Sigmoid colon (tissue), 4 donors: ENCODE results near the gene DIAPH1.

Source experiments
- EP300 ChIP-seq, 4 donors: sonication (generic); formaldehyde crosslinking; IDR thresholded peaks; one replicate each; pipeline ENCODE4 v1.6.1; 2017; ENCODE audit warnings: antibody characterized with exemption in 4 of 4
- POLR2A ChIP-seq, 2 donors: fragments of 450-650 bp; IDR thresholded peaks; one replicate each; pipeline ENCODE4 v1.6.1; 2016; ENCODE audit warnings: antibody characterized with exemption in 2 of 2, mild to moderate bottlenecking in 2 of 2, moderate library complexity in 2 of 2
- TF ChIP-seq, protein P1 (sequence below), 4 experiments: fragments of 450-650 bp in 3 of 4; fragments of 200-600 bp in 1 of 4; IDR thresholded peaks; one replicate each; pipeline ENCODE4 v1.5.1; 2016 to 2019; ENCODE audit warnings: antibody characterized with exemption in 4 of 4, mild to moderate bottlenecking in 3 of 4, moderate library complexity in 2 of 4

DNA sequence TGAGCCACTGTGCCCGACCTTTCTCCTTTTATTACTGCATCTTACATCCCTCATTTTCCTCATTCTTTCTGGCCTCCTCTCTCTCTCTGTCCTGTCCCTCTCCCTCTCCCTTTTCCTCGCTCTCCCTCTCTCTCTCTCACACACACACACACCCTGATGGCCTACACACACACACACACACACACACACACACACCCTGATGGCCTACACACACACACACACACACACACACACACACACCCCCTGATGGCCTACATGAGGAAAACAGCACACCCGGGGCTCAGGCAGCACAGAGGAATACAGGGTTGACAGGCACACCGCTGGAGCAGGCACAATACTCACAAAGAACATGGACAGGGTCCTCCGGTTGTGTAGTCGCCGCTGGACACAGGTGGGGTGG, 36.2 kb upstream of the DIAPH1 start:
- TF ChIP-seq, protein P1, sequence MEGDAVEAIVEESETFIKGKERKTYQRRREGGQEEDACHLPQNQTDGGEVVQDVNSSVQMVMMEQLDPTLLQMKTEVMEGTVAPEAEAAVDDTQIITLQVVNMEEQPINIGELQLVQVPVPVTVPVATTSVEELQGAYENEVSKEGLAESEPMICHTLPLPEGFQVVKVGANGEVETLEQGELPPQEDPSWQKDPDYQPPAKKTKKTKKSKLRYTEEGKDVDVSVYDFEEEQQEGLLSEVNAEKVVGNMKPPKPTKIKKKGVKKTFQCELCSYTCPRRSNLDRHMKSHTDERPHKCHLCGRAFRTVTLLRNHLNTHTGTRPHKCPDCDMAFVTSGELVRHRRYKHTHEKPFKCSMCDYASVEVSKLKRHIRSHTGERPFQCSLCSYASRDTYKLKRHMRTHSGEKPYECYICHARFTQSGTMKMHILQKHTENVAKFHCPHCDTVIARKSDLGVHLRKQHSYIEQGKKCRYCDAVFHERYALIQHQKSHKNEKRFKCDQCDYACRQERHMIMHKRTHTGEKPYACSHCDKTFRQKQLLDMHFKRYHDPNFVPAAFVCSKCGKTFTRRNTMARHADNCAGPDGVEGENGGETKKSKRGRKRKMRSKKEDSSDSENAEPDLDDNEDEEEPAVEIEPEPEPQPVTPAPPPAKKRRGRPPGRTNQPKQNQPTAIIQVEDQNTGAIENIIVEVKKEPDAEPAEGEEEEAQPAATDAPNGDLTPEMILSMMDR (IDR thresholded peaks at IDR 0.05) = no peak
- TF ChIP-seq EP300 (IDR thresholded peaks at IDR 0.05) (no peak), POLR2A (IDR thresholded peaks at IDR 0.05) (no peak)
